Astrocyte of the cerebellum (primary cell): Measurements from ENCODE around the gene ADD1.

ENCODE experiments used
- DNase-seq: peaks from one replicate; pipeline ENCODE4 v3.0.0-alpha.2; 2011; ENCODE audit warnings: low read depth
- H3K4me3 ChIP-seq: 2 replicates; pipeline ENCODE4 v1.5.1; 2011; ENCODE audit warnings: mild to moderate bottlenecking, low read depth, low read length, moderate library complexity
- in situ Hi-C: cut with HindIII; loops from 2 replicates; pipeline ENCODE4 v1.10.0; 2017; ENCODE audit warnings: low sequenced_read_pairs
- TF ChIP-seq, protein P1 (sequence below): IDR thresholded peaks from 2 replicates; pipeline ENCODE4 v1.5.1; 2012; ENCODE audit warnings: low read length, low read depth, moderate library complexity, mild to moderate bottlenecking; ENCODE audit errors: missing control alignments

ADD1 gene

GRCh38 chr4:2902126-2902525 is 58.5 kb downstream of the ADD1 start:
- no peak for DNase-seq
- TF ChIP-seq, protein P1, sequence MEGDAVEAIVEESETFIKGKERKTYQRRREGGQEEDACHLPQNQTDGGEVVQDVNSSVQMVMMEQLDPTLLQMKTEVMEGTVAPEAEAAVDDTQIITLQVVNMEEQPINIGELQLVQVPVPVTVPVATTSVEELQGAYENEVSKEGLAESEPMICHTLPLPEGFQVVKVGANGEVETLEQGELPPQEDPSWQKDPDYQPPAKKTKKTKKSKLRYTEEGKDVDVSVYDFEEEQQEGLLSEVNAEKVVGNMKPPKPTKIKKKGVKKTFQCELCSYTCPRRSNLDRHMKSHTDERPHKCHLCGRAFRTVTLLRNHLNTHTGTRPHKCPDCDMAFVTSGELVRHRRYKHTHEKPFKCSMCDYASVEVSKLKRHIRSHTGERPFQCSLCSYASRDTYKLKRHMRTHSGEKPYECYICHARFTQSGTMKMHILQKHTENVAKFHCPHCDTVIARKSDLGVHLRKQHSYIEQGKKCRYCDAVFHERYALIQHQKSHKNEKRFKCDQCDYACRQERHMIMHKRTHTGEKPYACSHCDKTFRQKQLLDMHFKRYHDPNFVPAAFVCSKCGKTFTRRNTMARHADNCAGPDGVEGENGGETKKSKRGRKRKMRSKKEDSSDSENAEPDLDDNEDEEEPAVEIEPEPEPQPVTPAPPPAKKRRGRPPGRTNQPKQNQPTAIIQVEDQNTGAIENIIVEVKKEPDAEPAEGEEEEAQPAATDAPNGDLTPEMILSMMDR = no peak
- no peak overlapping the region for H3K4me3 ChIP-seq
- in situ Hi-C loops = no loop called here

GRCh38 chr4:2905544-2905943 is 61.9 kb downstream of the ADD1 start:
- TF ChIP-seq, protein P1 = no peak

DNA sequence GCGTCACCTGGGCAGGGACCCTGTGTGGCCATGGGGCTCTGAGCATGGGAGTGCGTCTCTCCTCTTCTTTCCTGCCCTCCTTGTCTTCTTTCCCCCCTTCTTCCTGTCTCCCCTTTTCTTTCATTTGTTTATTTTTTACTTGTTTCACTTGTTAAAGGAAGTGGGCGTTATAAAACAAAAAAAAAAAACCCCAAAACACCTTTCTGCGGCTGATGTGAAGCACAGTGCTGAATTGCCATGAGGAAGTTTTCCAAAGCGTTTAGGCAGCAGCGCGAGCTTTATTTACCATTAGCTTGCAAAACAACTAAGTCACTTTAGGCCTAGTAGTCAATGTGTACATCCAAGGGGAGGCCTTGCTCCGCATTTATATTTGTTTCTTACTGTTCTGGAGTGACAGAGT is 62.6 kb downstream of the ADD1 start:
- in situ Hi-C loops = no loop called here
- DNase-seq = no peak
- TF ChIP-seq, protein P1 = no peak
- H3K4me3 ChIP-seq = no peak overlapping the region

More at GRCh38 chr4:2905544-2905943, 61.9 kb downstream of the ADD1 start:
- no peak overlapping the region for H3K4me3 ChIP-seq
- no peak for DNase-seq
- in situ Hi-C loops = no loop called here

DNA sequence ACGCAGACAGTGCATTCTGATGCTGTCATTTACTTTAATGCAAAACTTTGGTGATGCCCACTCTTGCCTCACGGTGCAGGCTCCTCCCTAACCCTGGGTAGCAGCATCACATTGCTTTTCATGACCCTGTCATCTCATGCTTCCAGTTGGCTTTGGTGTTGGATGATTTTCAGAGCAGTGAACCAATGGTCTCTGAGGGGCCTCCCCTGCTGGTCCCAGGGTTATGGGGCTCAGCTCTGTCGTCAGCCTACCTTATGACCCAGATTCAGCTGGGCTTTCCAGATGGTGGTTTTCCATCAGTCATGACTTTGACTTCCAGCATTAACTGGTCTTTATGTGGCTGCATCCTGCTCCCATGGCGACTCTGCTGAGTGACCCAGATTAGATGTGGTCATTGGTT is 63.6 kb downstream of the ADD1 start:
- in situ Hi-C loops = no loop called here
- DNase-seq = no peak
- no peak overlapping the region for H3K4me3 ChIP-seq
- TF ChIP-seq, protein P1 = no peak

- in situ Hi-C loops = no loop called here
- no peak overlapping the region for H3K4me3 ChIP-seq
- no peak for DNase-seq
- TF ChIP-seq, protein P1 = no peak
Observed at GRCh38 chr4:2907706-2908293, 64.2 kb downstream of the ADD1 start.

- TF ChIP-seq, protein P1 = no peak
- no peak for DNase-seq
- in situ Hi-C loops = no loop called here
- no peak overlapping the region for H3K4me3 ChIP-seq
Observed at GRCh38 chr4:2908686-2909085, 65.0 kb downstream of the ADD1 start.
